GM21447 (cell line): ENCODE results near the gene VWC2.
"Not testable (repeated sequence)": the region's sequence is repeated elsewhere in the genome, so short reads cannot be mapped to it uniquely, and the experiment has no call there.

ENCODE experiments used
- ATAC-seq: cut with Tn5 transposase; IDR thresholded peaks from one replicate; pipeline ENCODE4 v1.9.1; 2021; ENCODE audit not compliant: unreplicated experiment

The VWC2 gene

DNA sequence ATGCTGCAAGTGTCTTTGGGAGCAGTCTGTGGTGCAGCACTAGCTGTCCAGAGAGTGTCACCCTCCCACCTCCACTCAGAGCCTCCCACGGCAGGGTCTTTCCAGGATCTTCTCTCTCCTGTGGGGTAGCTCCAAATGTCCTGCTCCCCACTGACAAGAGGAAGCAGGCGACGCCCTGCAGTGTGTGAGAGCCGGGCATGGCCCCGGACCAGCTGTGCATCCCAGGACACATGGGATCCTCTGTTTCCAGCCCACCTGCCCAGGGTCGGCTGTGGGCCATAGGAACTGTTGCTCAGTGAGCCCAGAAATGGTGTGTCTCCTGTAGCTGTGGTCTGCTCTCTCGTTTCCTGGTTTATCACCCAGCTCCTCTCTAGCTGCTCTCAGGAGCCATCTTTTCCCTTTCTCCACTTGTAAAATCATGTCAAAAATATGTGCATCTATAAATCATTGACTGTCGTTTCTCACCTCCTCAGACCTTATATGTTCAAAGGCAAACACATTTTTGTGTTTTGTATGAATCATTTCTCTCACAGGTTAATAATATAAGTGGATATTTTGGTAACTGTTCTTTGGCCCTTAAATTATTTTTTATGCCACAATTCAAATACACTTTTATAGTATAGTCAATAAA lies 74.9 kb downstream of the VWC2 start:
- no peak for ATAC-seq

- ATAC-seq = no peak
Measured at GRCh38 chr7:49850921-49851613, 77.6 kb downstream of the VWC2 start.

GRCh38 chr7:49851614-49851934 lies 78.1 kb downstream of the VWC2 start:
- ATAC-seq = not testable (repeated sequence)

DNA sequence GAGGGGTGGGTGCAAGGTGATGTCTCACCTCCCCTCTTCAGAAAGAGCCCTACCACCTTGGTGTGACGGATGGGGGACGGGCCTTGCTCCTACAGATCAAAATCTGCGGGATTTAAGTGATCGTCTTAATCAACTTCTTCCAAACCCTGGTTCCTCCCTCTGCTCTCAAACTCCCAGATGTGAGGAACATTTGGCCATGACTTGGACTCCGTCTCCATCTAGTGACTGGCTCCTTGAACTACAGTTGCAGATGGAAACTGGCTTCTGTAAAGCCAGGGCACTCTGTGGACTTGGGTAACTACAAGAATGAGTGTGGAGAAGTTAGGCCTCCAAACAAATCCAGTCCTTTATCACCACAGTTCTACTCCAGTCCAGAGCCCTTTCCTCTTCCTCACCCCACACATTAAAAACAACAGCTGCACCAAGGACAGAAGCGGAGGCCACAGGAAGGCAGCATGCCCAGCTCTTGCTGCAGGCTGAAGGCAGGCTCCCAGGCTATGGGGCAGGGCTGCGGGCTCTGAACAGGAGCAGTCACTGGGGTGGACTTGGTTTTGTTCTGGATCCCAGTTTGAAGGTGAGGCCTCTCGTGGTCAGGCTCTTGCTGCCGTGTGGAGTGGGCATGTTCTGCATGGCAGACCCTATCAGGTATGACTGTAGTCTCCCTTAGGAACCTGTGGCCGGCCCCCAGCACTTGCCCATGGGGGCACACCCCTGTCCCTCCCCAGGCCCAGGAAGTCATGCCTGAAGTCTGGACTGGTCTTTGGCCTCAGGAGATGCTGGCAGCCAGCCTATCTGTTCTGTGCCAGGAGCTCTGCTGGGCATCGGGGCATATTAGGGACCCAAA lies 79.4 kb downstream of the VWC2 start:
- peak; percentile 72 for ATAC-seq

- ATAC-seq = no peak
Measured at GRCh38 chr7:49855281-49855980, 82.0 kb downstream of the VWC2 start.

DNA sequence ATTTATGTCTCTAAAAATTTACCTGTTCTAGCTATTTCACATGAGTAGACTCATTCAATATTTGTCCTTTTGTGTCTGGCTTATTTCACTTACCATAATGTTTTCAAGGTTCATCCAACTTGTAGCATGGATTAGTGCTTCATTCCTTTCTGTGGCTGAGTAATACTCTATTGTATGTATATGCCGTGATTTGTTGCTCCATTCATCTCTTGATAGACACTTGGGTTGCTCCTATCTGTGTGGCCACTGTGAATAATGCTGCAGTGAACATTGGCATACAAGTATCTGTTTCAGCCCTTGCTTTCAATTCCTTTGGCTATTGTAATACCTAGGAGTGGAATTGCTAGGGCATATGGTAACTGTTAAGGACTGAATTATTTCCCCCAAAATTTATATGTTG lies 86.9 kb downstream of the VWC2 start:
- no peak for ATAC-seq

DNA sequence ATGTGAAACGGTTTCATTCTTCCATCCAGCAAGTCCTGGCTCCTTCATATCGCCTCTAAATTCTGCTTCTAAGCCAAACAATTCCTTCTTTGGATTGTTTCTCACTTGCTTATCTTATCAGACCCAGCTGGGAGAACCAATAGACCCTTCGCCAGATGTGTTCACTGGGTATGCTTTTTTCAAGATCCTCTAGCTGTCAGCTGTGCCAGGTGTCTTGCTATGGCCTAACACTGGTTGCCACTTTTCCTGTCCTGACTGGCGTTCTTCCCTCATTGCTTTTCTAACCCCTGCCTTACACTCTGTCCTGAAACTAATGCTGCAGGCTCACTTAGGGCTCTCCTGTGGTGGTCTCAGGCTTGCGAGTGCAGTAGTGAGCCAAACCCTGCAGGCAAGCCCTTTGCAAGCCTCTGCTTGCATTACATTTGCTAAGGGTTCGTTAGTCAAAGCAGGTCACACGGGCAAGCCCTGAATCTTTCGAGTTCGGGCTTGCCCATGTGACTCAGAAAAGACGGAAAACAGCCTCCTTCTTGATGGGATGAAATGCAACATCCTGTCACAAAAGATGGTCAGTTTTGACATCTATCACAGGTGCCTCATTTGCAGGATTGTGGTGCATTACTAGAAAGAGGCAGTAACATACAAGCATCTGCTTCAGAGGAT lies 92.8 kb downstream of the VWC2 start:
- ATAC-seq = no peak

DNA sequence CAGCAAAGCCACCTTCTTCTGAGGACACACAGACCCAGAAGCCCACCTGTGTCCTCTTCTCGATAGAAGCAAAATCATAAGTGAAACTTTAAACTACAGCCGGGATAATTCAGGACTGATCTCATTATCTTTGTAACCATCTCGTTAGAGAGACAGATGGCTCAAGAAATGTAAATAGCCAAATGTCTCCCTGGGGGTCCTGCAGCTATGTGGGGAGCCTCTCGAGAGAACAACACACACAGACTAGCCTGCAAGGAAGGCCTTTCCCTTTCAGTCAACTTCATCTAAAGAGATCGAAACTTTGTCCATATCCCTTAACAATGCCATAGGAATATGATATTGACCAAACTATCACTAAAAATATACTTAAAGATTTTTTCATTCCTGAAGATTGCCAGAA lies 93.5 kb downstream of the VWC2 start:
- no peak for ATAC-seq

DNA sequence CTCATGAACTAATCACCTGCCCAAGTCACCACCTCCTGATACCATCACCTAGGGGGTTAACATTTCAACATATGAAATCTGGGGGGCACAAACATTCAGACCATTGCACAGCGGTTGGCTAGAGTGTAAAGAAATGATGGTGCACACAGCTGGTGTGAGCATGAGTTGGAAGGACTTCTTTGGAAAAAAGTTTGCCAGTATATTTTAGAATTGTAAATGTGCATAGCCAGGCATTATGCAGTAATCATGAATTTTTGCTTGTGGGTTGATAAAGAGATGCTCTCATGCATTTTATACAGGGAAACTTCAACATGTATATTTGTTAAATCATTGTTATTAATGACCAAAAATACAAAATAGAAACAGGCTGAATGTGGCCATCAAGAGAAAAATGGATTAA lies 100.0 kb downstream of the VWC2 start:
- ATAC-seq = no peak

- no peak for ATAC-seq
Measured at GRCh38 chr7:49875336-49875735, 101.9 kb downstream of the VWC2 start.

- ATAC-seq = no peak
Measured at GRCh38 chr7:49876202-49876601, 102.8 kb downstream of the VWC2 start.

GRCh38 chr7:49878089-49878488 lies 104.7 kb downstream of the VWC2 start:
- ATAC-seq = no peak

- ATAC-seq = no peak
Measured at GRCh38 chr7:49878627-49879026, 105.2 kb downstream of the VWC2 start.

DNA sequence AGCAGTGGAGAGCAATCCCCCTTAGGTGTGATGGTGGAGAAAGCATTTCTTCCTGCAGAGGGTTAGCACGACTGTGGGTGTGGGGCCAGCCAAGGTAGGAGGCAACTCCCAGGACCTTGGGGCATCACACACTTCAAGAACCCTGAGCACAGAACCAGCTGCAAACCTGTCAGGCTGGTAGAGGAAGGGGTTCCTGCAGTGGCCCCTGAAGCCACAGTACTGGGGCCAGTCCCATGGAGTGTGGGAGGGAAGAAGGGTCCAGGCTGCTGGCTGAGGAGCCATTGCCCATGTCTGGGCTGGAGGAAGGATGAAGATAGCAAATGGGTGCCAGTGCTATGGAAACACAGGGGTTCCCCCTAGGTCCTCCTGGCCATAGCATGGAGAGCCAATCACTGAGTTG lies 110.5 kb downstream of the VWC2 start:
- no peak for ATAC-seq

GRCh38 chr7:49885593-49886285 lies 112.3 kb downstream of the VWC2 start:
- no peak for ATAC-seq

DNA sequence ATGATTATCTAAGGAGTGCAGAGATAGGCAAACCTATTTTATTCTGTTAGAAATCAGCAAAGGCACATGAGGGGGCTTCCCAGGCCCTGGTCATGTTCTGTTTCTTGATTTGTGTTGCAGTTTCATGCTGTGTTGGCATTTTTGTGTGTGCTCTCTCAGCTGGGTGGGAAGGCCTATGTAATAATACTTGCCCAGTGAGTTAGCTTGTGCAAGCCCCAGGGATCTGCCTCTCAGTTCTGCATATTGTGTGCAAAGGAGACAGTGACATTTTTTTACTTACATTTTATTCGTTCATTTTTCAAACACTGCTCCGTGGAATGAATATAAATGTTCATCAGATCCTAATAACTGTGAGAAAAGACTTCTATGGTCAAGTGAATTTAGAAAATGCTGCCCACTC lies 119.0 kb downstream of the VWC2 start:
- no peak for ATAC-seq

- no peak for ATAC-seq
Measured at GRCh38 chr7:49893131-49893530, 119.7 kb downstream of the VWC2 start.

- no peak for ATAC-seq
Measured at GRCh38 chr7:49894543-49894942, 121.1 kb downstream of the VWC2 start.

GRCh38 chr7:49911909-49912308 lies 138.5 kb downstream of the VWC2 start:
- no peak for ATAC-seq

DNA sequence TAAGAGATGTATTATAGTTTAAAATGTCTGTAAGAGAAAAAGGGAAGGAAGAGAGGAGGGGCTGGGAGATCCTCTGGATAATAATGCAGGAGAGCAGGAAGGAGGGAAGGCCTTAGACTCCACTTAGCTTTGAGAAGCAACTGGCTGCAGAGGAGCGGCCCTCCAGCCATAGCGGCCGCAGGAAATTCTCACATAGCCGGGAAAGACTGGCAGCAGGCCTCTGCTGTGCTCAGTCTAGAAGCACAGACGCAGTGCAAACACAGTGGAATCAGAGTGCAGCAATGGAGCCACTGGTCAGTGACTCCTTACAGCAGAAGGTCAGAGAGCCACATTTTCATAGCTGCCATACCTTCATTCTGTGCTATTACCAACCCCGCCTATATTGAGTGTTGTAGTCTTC lies 153.3 kb downstream of the VWC2 start:
- no peak for ATAC-seq
